Measurements from ENCODE around the gene REG1B.

Gene REG1B, protein sequence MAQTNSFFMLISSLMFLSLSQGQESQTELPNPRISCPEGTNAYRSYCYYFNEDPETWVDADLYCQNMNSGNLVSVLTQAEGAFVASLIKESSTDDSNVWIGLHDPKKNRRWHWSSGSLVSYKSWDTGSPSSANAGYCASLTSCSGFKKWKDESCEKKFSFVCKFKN

DNA sequence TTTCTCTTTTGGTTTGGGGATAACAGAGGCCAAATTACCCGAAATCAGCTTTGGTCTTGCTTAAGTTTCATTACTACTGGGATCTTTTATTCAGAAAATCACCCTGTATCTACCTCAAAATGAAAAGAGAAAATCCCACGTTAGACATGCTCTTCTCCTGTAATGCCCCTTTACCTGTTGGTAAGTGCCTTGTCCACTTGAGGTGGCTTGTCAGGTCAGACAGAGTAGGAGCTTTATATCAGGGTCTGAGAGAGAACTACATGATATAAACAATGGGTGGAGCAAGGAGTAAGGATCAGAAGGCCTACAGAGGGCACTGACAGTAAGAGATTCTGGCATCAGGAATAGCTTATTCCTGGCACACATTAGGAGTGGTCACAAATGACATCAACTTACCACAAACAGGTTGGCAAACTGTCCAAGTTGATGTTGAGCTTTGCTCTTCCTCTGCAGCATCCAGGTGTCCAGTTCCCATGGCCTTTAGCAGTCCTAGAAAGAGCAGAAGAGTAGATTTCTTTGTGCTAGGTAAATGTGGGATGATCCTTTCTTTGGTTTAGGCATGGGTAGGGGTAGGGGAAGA lies at the start of gene REG1B:
Gene REG1B (minus strand): TSS at position 209 of the 580 bp plus-strand sequence. CDS start 381 bp downstream, outside the sequence.
- H3K27ac ChIP-seq (ENCODE audit: low read depth, low read length, poor library complexity, severe bottlenecking), result no peak within 1 kb of the TSS
- H3F3A ChIP-seq (ENCODE audit: insufficient read depth, low read length), result no peaks in the 10 kb centered on the region
- no peaks in the 10 kb centered on the region for H3K36me3 ChIP-seq (ENCODE audit: insufficient read depth, low read length)
- no peaks in the 10 kb centered on the region for H3K9me3 ChIP-seq (ENCODE audit: low read length)
- no peak within 1 kb of the TSS for H3K9ac ChIP-seq (ENCODE audit: low read length)
- no peak within 1 kb of the TSS for H3K4me2 ChIP-seq (ENCODE audit: low read length)
- no peaks in the 10 kb centered on the region for H3K9me2 ChIP-seq (ENCODE audit: low read depth, low read length)
- TF ChIP-seq, protein P1, sequence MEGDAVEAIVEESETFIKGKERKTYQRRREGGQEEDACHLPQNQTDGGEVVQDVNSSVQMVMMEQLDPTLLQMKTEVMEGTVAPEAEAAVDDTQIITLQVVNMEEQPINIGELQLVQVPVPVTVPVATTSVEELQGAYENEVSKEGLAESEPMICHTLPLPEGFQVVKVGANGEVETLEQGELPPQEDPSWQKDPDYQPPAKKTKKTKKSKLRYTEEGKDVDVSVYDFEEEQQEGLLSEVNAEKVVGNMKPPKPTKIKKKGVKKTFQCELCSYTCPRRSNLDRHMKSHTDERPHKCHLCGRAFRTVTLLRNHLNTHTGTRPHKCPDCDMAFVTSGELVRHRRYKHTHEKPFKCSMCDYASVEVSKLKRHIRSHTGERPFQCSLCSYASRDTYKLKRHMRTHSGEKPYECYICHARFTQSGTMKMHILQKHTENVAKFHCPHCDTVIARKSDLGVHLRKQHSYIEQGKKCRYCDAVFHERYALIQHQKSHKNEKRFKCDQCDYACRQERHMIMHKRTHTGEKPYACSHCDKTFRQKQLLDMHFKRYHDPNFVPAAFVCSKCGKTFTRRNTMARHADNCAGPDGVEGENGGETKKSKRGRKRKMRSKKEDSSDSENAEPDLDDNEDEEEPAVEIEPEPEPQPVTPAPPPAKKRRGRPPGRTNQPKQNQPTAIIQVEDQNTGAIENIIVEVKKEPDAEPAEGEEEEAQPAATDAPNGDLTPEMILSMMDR (IDR thresholded peaks at IDR 0.05; ENCODE audit: low read length), result no peak
- no peak for TF ChIP-seq EZH2 (IDR thresholded peaks at IDR 0.05; ENCODE audit: borderline replicate concordance, low read length)
- no peak within 1 kb of the TSS for H2AFZ ChIP-seq (ENCODE audit: low read length)
- no peaks in the 10 kb centered on the region for H4K20me1 ChIP-seq (ENCODE audit: insufficient read depth, low read length)
- H3K79me2 ChIP-seq (ENCODE audit: insufficient read depth, low read length), result no peaks in the 10 kb centered on the region
- no peak within 1 kb of the TSS for H3K4me3 ChIP-seq (ENCODE audit: low read depth, low read length, poor library complexity, severe bottlenecking)
- H3K27me3 ChIP-seq (ENCODE audit: insufficient read depth, low read length), result no peaks in the 10 kb centered on the region
- no peaks in the 10 kb centered on the region for H3K4me1 ChIP-seq (ENCODE audit: insufficient read depth, low read length, severe bottlenecking)

DNA sequence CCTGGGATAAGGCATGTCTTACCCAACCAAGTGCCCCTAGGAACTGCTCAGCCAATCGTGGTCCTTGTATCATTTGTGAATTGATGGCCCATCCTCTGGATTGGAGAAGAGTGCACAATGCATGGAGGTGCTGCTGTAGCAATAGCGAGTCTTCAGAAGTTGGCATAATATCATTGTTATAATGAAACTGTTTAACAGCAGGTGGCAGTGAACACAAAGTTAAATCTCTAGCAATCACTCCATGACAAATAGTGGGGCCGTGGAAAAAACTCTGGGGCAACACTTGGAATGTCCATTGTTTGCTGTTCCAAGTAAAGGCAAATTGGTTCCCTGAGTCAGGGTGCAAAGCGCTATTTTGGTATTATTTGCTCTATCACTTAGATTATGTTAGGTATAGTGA lies 43.9 kb upstream of the REG1B start:
- no peaks in the 10 kb centered on the region for H3K27me3 ChIP-seq (ENCODE audit: insufficient read depth, low read length)
- H3K4me3 ChIP-seq (ENCODE audit: low read depth, low read length, poor library complexity, severe bottlenecking), result no peak overlapping the region
- no peaks in the 10 kb centered on the region for H3K36me3 ChIP-seq (ENCODE audit: insufficient read depth, low read length)
- H3K4me1 ChIP-seq (ENCODE audit: insufficient read depth, low read length, severe bottlenecking), result no peaks in the 10 kb centered on the region
- H3K27ac ChIP-seq (ENCODE audit: low read depth, low read length, poor library complexity, severe bottlenecking), result no peak overlapping the region
- no peak overlapping the region for H3K4me2 ChIP-seq (ENCODE audit: low read length)
- no peaks in the 10 kb centered on the region for H3K9me2 ChIP-seq (ENCODE audit: low read depth, low read length)
- H3F3A ChIP-seq (ENCODE audit: insufficient read depth, low read length), result no peaks in the 10 kb centered on the region
- no peaks in the 10 kb centered on the region for H3K9me3 ChIP-seq (ENCODE audit: low read length)
- TF ChIP-seq EZH2 (IDR thresholded peaks at IDR 0.05; ENCODE audit: borderline replicate concordance, low read length), result no peak
- TF ChIP-seq, protein P1 (IDR thresholded peaks at IDR 0.05; ENCODE audit: low read length), result no peak
- no peaks in the 10 kb centered on the region for H3K79me2 ChIP-seq (ENCODE audit: insufficient read depth, low read length)
- H3K9ac ChIP-seq (ENCODE audit: low read length), result no peak overlapping the region
- H4K20me1 ChIP-seq (ENCODE audit: insufficient read depth, low read length), result no peaks in the 10 kb centered on the region
- H2AFZ ChIP-seq (ENCODE audit: low read length), result no peak overlapping the region

DNA sequence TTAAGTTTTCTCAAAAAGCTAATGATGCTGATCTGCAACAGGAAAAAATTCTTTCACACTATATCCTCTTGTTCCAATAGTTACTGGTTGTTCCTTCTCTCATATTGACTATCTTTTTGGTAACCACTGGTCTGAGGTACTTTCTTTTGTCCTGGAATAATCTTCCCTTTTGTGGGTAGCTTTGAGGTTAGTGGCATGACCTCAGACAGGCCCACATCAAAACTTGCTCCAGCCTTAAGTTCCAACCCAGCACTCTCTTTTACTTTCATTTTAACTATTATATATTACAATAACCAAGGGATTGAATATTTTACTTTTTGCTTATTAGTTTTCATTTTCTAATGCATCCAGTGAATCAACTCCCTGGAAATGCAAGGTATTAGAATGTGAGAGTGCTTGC lies 42.0 kb upstream of the REG1B start:
- no peak for TF ChIP-seq EZH2 (IDR thresholded peaks at IDR 0.05; ENCODE audit: borderline replicate concordance, low read length)
- H3K36me3 ChIP-seq (ENCODE audit: insufficient read depth, low read length), result no peaks in the 10 kb centered on the region

DNA sequence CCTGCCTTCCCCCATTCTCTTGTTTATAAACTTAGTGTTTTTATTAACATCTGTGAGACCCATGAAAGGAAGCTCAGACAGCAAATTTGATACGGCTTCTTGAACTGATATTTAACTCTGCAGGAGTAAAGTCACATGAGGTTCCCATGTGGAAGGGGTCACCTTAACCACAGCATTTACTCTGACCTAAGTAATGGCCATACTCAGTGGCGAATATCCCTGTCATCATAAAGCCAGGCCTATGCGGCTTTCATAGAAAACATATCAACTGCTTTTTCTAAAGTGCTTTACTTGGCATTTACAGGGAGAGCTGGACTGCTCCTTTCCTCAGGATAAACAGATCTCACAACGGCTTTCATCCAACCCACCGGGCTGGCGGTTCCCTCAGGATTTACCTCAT lies 41.5 kb upstream of the REG1B start:
- no peak overlapping the region for H2AFZ ChIP-seq (ENCODE audit: low read length)
- H3K4me1 ChIP-seq (ENCODE audit: insufficient read depth, low read length, severe bottlenecking), result no peaks in the 10 kb centered on the region
- no peak overlapping the region for H3K4me2 ChIP-seq (ENCODE audit: low read length)
- H3K4me3 ChIP-seq (ENCODE audit: low read depth, low read length, poor library complexity, severe bottlenecking), result no peak overlapping the region
- H3K9me3 ChIP-seq (ENCODE audit: low read length), result no peaks in the 10 kb centered on the region
- no peaks in the 10 kb centered on the region for H3K27me3 ChIP-seq (ENCODE audit: insufficient read depth, low read length)
- no peak overlapping the region for H3K27ac ChIP-seq (ENCODE audit: low read depth, low read length, poor library complexity, severe bottlenecking)
- H3K9ac ChIP-seq (ENCODE audit: low read length), result no peak overlapping the region
- H3K79me2 ChIP-seq (ENCODE audit: insufficient read depth, low read length), result no peaks in the 10 kb centered on the region
- no peaks in the 10 kb centered on the region for H3K36me3 ChIP-seq (ENCODE audit: insufficient read depth, low read length)
- no peaks in the 10 kb centered on the region for H3F3A ChIP-seq (ENCODE audit: insufficient read depth, low read length)
- TF ChIP-seq, protein P1 (IDR thresholded peaks at IDR 0.05; ENCODE audit: low read length), result no peak
- TF ChIP-seq EZH2 (IDR thresholded peaks at IDR 0.05; ENCODE audit: borderline replicate concordance, low read length), result no peak
- H4K20me1 ChIP-seq (ENCODE audit: insufficient read depth, low read length), result no peaks in the 10 kb centered on the region
- H3K9me2 ChIP-seq (ENCODE audit: low read depth, low read length), result no peaks in the 10 kb centered on the region

More for the DNA sequence above, 42.0 kb upstream of the REG1B start:
- no peaks in the 10 kb centered on the region for H3K9me2 ChIP-seq (ENCODE audit: low read depth, low read length)
- no peak overlapping the region for H3K4me2 ChIP-seq (ENCODE audit: low read length)
- H3K79me2 ChIP-seq (ENCODE audit: insufficient read depth, low read length), result no peaks in the 10 kb centered on the region
- H3F3A ChIP-seq (ENCODE audit: insufficient read depth, low read length), result no peaks in the 10 kb centered on the region
- H3K9ac ChIP-seq (ENCODE audit: low read length), result no peak overlapping the region
- no peaks in the 10 kb centered on the region for H3K4me1 ChIP-seq (ENCODE audit: insufficient read depth, low read length, severe bottlenecking)
- H3K27ac ChIP-seq (ENCODE audit: low read depth, low read length, poor library complexity, severe bottlenecking), result no peak overlapping the region
- no peaks in the 10 kb centered on the region for H3K9me3 ChIP-seq (ENCODE audit: low read length)
- H4K20me1 ChIP-seq (ENCODE audit: insufficient read depth, low read length), result no peaks in the 10 kb centered on the region
- H3K27me3 ChIP-seq (ENCODE audit: insufficient read depth, low read length), result no peaks in the 10 kb centered on the region
- no peak overlapping the region for H3K4me3 ChIP-seq (ENCODE audit: low read depth, low read length, poor library complexity, severe bottlenecking)
- no peak overlapping the region for H2AFZ ChIP-seq (ENCODE audit: low read length)
